Activated T-helper 2 cell treated with anti-CD3 and anti-CD28 coated beads, Interferon-gamma antibody, Interleukin-2, Interleukin-4, amounts not matched to agents 10 μg/mL and 5 μg/mL and 100 μg/mL, durations not matched to agents 14 hours and 24 hours and 36 hours (primary cell): Measurements from ENCODE around the gene RAB9A. TPM values are rescaled to one million over a fixed set of nuclear protein-coding genes. Genes with fewer than 3 reads are reported as not detected.
"Not testable (repeated sequence)": the region's sequence is repeated elsewhere in the genome, so short reads cannot be mapped to it uniquely, and the experiment has no call there.

Experiments
- DNase-seq: peaks from one replicate; pipeline ENCODE4 v3.0.0; 2021; ENCODE audit warnings: low spot score
- H3K27ac Mint-ChIP-seq: one replicate; pipeline ENCODE4 v1.8.0; 2021; ENCODE audit warnings: mixed read lengths
- H3K27me3 Mint-ChIP-seq: one replicate; pipeline ENCODE4 v1.8.0; 2021; ENCODE audit warnings: low read depth, mixed read lengths
- H3K36me3 Mint-ChIP-seq: one replicate; pipeline ENCODE4 v1.8.0; 2021; ENCODE audit warnings: low read depth, mixed read lengths
- H3K4me1 Mint-ChIP-seq: one replicate; pipeline ENCODE4 v1.8.0; 2021; ENCODE audit warnings: low read depth, mixed read lengths
- H3K4me3 Mint-ChIP-seq: one replicate; pipeline ENCODE4 v1.8.0; 2021; ENCODE audit warnings: low read depth, mild to moderate bottlenecking, moderate library complexity, mixed read lengths
- H3K9me3 Mint-ChIP-seq: one replicate; pipeline ENCODE4 v1.8.0; 2021; ENCODE audit warnings: mixed read lengths
- intact Hi-C: fragments of 100-400 bp; cut with micrococcal nuclease; formaldehyde crosslinking; loops from one replicate; pipeline ENCODE4 v1.15.1; 2023
- total RNA-seq: library from RNA; stranded (reverse); gene quantifications from 2 replicates; pipeline ENCODE4 v1.2.3, GENCODE V29; 2022

RAB9A gene
- total RNA-seq, 1 donor from 2014 or later: 14.6 TPM

GRCh38 chrX:13717700-13718472 lies 29.0 kb downstream of the RAB9A start:
- Mint-ChIP-seq H3K27ac (no peak overlapping the region), H3K36me3 (peaks cover 62% of the 10 kb centered on the region), H3K4me1 (peaks cover 7% of the 10 kb centered on the region), H3K4me3 (no peak overlapping the region), H3K27me3 (no peaks in the 10 kb centered on the region), H3K9me3 (no peaks in the 10 kb centered on the region)
- no peak for DNase-seq
- intact Hi-C loops: no loop called here

- Mint-ChIP-seq H3K36me3 (peaks cover 71% of the 10 kb centered on the region), H3K4me1 (peaks cover 14% of the 10 kb centered on the region), H3K9me3 (no peaks in the 10 kb centered on the region), H3K27ac (no peak overlapping the region), H3K4me3 (no peak overlapping the region), H3K27me3 (no peaks in the 10 kb centered on the region)
- intact Hi-C loops: no loop called here
- no peak for DNase-seq
Observed at GRCh38 chrX:13719192-13719856, 30.4 kb downstream of the RAB9A start.

GRCh38 chrX:13721371-13721770 lies 32.4 kb downstream of the RAB9A start:
- intact Hi-C loops: no loop called here
- Mint-ChIP-seq H3K4me1 (peaks cover 26% of the 10 kb centered on the region), H3K27me3 (no peaks in the 10 kb centered on the region), H3K9me3 (peaks cover 4% of the 10 kb centered on the region), H3K27ac (no peak overlapping the region), H3K4me3 (no peak overlapping the region), H3K36me3 (peaks cover 67% of the 10 kb centered on the region)
- no peak for DNase-seq

GRCh38 chrX:13721819-13722519 lies 33.0 kb downstream of the RAB9A start:
- Mint-ChIP-seq H3K27ac (no peak overlapping the region), H3K9me3 (peaks cover 9% of the 10 kb centered on the region), H3K4me1 (peaks cover 29% of the 10 kb centered on the region), H3K4me3 (no peak overlapping the region), H3K27me3 (no peaks in the 10 kb centered on the region), H3K36me3 (peaks cover 70% of the 10 kb centered on the region)
- DNase-seq: no peak
- intact Hi-C loops: no loop called here

GRCh38 chrX:13724878-13725277 lies 36.0 kb downstream of the RAB9A start:
- H3K36me3 Mint-ChIP-seq: peaks cover 76% of the 10 kb centered on the region
- H3K9me3 Mint-ChIP-seq: peaks cover 15% of the 10 kb centered on the region
- H3K27ac Mint-ChIP-seq, H3K27me3 Mint-ChIP-seq, intact Hi-C loops, H3K4me3 Mint-ChIP-seq, DNase-seq: not testable (repeated sequence)
- peaks cover 32% of the 10 kb centered on the region for H3K4me1 Mint-ChIP-seq

GRCh38 chrX:13726583-13726982 lies 37.7 kb downstream of the RAB9A start:
- peak overlapping the region; percentile 5 for H3K4me3 Mint-ChIP-seq
- H3K36me3 Mint-ChIP-seq: peaks cover 81% of the 10 kb centered on the region
- H3K4me1 Mint-ChIP-seq: peaks cover 40% of the 10 kb centered on the region
- peaks cover 15% of the 10 kb centered on the region for H3K9me3 Mint-ChIP-seq
- H3K27ac Mint-ChIP-seq, DNase-seq, H3K27me3 Mint-ChIP-seq, intact Hi-C loops: not testable (repeated sequence)

- H3K4me3 Mint-ChIP-seq: not testable (repeated sequence)
- intact Hi-C loops: loop anchor here (10.0 kb wide), 1 partner anchor 776 kb away; no protein-coding TSS in a partner anchor
Observed at GRCh38 chrX:13730523-13730922, 41.6 kb downstream of the RAB9A start.

GRCh38 chrX:13732246-13733067 lies 43.5 kb downstream of the RAB9A start:
- Mint-ChIP-seq H3K9me3 (peaks cover 2% of the 10 kb centered on the region), H3K36me3 (peaks cover 64% of the 10 kb centered on the region), H3K4me1 (peaks cover 42% of the 10 kb centered on the region), H3K4me3 (peak overlapping the region; percentile 37), H3K27me3 (no peaks in the 10 kb centered on the region), H3K27ac (no peak overlapping the region)
- intact Hi-C loops: loop anchor here (10.0 kb wide), 1 partner anchor 778 kb away; no protein-coding TSS in a partner anchor
- DNase-seq: no peak

More at GRCh38 chrX:13730523-13730922, 41.6 kb downstream of the RAB9A start:
- H3K27me3 Mint-ChIP-seq, H3K27ac Mint-ChIP-seq, DNase-seq: not testable (repeated sequence)
- Mint-ChIP-seq H3K9me3 (peaks cover 15% of the 10 kb centered on the region), H3K36me3 (peaks cover 78% of the 10 kb centered on the region), H3K4me1 (peaks cover 51% of the 10 kb centered on the region)

GRCh38 chrX:13733506-13733905 lies 44.6 kb downstream of the RAB9A start:
- Mint-ChIP-seq H3K9me3 (no peaks in the 10 kb centered on the region), H3K4me3 (peak overlapping the region; percentile 95), H3K27ac (peak overlapping the region; percentile 96), H3K27me3 (no peaks in the 10 kb centered on the region), H3K4me1 (peaks cover 39% of the 10 kb centered on the region), H3K36me3 (peaks cover 54% of the 10 kb centered on the region)
- intact Hi-C loops: loop anchor here (10.0 kb wide), 1 partner anchor 779 kb away; no protein-coding TSS in a partner anchor
- DNase-seq: no peak

GRCh38 chrX:13734278-13735172 lies 45.6 kb downstream of the RAB9A start, which contains the start of the genes OFD1 and TRAPPC2:
Gene OFD1, plus strand, starts transcription at chrX:13734748. Its CDS starts 324 bp downstream, at chrX:13735072.
Gene TRAPPC2, minus strand, starts transcription at chrX:13734620. Its CDS starts 14,657 bp downstream, at chrX:13719963.
- Mint-ChIP-seq H3K9me3 (no peaks in the 10 kb centered on the region), H3K27me3 (no peaks in the 10 kb centered on the region), H3K27ac (peak within 1 kb of the TSS; percentile 96), H3K4me1 (peaks cover 39% of the 10 kb centered on the region), H3K4me3 (peak within 1 kb of the TSS; percentile 95), H3K36me3 (peaks cover 44% of the 10 kb centered on the region)
- peak; percentile 87 for DNase-seq
- intact Hi-C loops: loop anchor here (1.0 to 10.0 kb wide), 5 partner anchors 8 to 780 kb away; partner anchors contain the start of genes GEMIN8, RAB9A and TCEANC

GRCh38 chrX:13741695-13742094 lies 52.8 kb downstream of the RAB9A start:
- Mint-ChIP-seq H3K4me1 (peaks cover 19% of the 10 kb centered on the region), H3K4me3 (no peak overlapping the region), H3K27ac (peak overlapping the region; percentile 35), H3K27me3 (no peaks in the 10 kb centered on the region), H3K36me3 (peaks cover 39% of the 10 kb centered on the region), H3K9me3 (no peaks in the 10 kb centered on the region)
- no peak for DNase-seq
- intact Hi-C loops: loop anchor here (1.0 kb wide), 1 partner anchor 7 kb away; the partner anchor contains the start of genes OFD1 and TRAPPC2
